H1 (cell line): ENCODE measurements around the gene ANGPTL4. TPM values are rescaled to one million over a fixed set of nuclear protein-coding genes. Genes with fewer than 3 reads are reported as not detected.
"Not testable (repeated sequence)": the region's sequence is repeated elsewhere in the genome, so short reads cannot be mapped to it uniquely, and the experiment has no call there.

Source experiments
- CTCF ChIA-PET: fragments of 300-600 bp; sonication (Branson Sonifier 250); formaldehyde crosslinking; loops from one replicate; lab custom pipeline; 2021; ENCODE audit not compliant: partially characterized antibody; lab: Charles Lee
- POLR2A ChIA-PET: fragments of 300-600 bp; sonication (Branson Sonifier 250); formaldehyde crosslinking; loops from one replicate; lab custom pipeline; 2021; ENCODE audit warnings: inconsistent platforms; ENCODE audit not compliant: partially characterized antibody; lab: Charles Lee
- DNase-seq, 2 experiments: peaks; one replicate each; pipeline versions ENCODE4 v3.0.0 to v3.0.0-alpha.2; 2010 to 2022; ENCODE audit warnings: low spot score in 2 of 2, low read depth in 1 of 2, mixed read lengths in 1 of 2
- FAIRE-seq: peaks from 2 replicates; lab custom pipeline; 2011; peaks lifted over from hg19 to GRCh38; lab: Jason Lieb, UNC
- H2AFZ ChIP-seq: 2 replicates; pipeline ENCODE4 v1.8.1; 2012; ENCODE audit warnings: low read length, inconsistent platforms
- H2AK5ac ChIP-seq: 2 replicates; pipeline ENCODE4 v1.6.1; 2013; ENCODE audit warnings: low read depth, low read length
- H2BK120ac ChIP-seq: replicated peaks from 2 replicates; pipeline ENCODE3; 2013; ENCODE audit warnings: low read depth, low read length, inconsistent platforms
- H2BK12ac ChIP-seq: 2 replicates; pipeline ENCODE4 v1.6.1; 2013; ENCODE audit warnings: low read depth, low read length
- H2BK15ac ChIP-seq: 2 replicates; pipeline ENCODE4 v1.6.1; 2013; ENCODE audit warnings: low read length
- H2BK20ac ChIP-seq: 2 replicates; pipeline ENCODE4 v1.6.1; 2013; ENCODE audit warnings: low read length
- H2BK5ac ChIP-seq: 2 replicates; pipeline ENCODE4 v1.6.1; 2013; ENCODE audit warnings: low read depth, low read length
- H3K14ac ChIP-seq: 2 replicates; pipeline ENCODE4 v1.6.1; 2013; ENCODE audit warnings: inconsistent platforms; ENCODE audit not compliant: insufficient read length
- H3K18ac ChIP-seq: 2 replicates; pipeline ENCODE4 v1.6.1; 2013; ENCODE audit warnings: low read length; ENCODE audit errors: extremely low read depth
- H3K23ac ChIP-seq: 2 replicates; pipeline ENCODE4 v1.6.1; 2013; ENCODE audit warnings: inconsistent platforms; ENCODE audit not compliant: insufficient read length
- H3K23me2 ChIP-seq: 2 replicates; pipeline ENCODE4 v1.6.1; 2013; ENCODE audit warnings: low read depth, low read length
- H3K27ac ChIP-seq: 2 replicates; pipeline ENCODE4 v1.6.1; 2011; ENCODE audit warnings: low read depth, low read length, inconsistent platforms
- H3K27me3 ChIP-seq, 4 experiments: replicated peaks in 1 of 4; 1 replicate in 1 of 4; 2 replicates in 3 of 4; pipeline versions ENCODE4 v1.6.1 to v1.8.1; 2011 to 2013; ENCODE audit warnings: low read length in 3 of 4, mild to moderate bottlenecking in 3 of 4, inconsistent platforms in 2 of 4, mixed read lengths in 2 of 4, moderate library complexity in 1 of 4; ENCODE audit not compliant: control insufficient read depth in 3 of 4, insufficient read depth in 3 of 4; ENCODE audit errors: extremely low read depth in 1 of 4
- H3K36me3 ChIP-seq, 4 experiments: 2 replicates each; pipeline versions ENCODE4 v1.6.1 to v1.8.1; 2011 to 2013; ENCODE audit warnings: mild to moderate bottlenecking in 4 of 4, low read length in 3 of 4, moderate library complexity in 2 of 4, control low read depth in 1 of 4, inconsistent platforms in 1 of 4; ENCODE audit not compliant: insufficient read depth in 4 of 4, control insufficient read depth in 2 of 4
- H3K4ac ChIP-seq: replicated peaks from 2 replicates; pipeline ENCODE3; 2013; ENCODE audit warnings: low read length, low read depth, mixed read lengths, inconsistent platforms; ENCODE audit not compliant: insufficient read length
- H3K4me1 ChIP-seq, 4 experiments: replicated peaks in 1 of 4; 1 replicate in 1 of 4; 2 replicates in 3 of 4; pipeline versions ENCODE4 v1.6.1 to v1.8.1; 2011 to 2013; ENCODE audit warnings: low read length in 3 of 4, inconsistent platforms in 2 of 4, mixed read lengths in 1 of 4; ENCODE audit not compliant: insufficient read depth in 4 of 4, control insufficient read depth in 3 of 4
- H3K4me2 ChIP-seq, 2 experiments: 2 replicates each; pipeline versions ENCODE4 v1.6.1 to v1.8.1; 2011 to 2013; ENCODE audit warnings: low read depth in 2 of 2, low read length in 2 of 2, control low read depth in 1 of 2, inconsistent platforms in 1 of 2, mild to moderate bottlenecking in 1 of 2; ENCODE audit not compliant: insufficient read depth in 1 of 2
- H3K4me3 ChIP-seq, 4 experiments: fragments of 200-600, 300-600 bp in 1 of 4; sonication (generic), shearing (Covaris generic), sonication (Bioruptor Twin) in 1 of 4; 2 replicates each; pipeline versions ENCODE4 v1.5.1 to v1.8.1; 2011 to 2016; ENCODE audit warnings: low read length in 4 of 4, low read depth in 3 of 4, control low read depth in 2 of 4, inconsistent platforms in 2 of 4, mild to moderate bottlenecking in 2 of 4, mixed read lengths in 1 of 4, moderate library complexity in 1 of 4; ENCODE audit not compliant: insufficient read depth in 2 of 4; ENCODE audit errors: extremely low read depth in 1 of 4
- H3K56ac ChIP-seq: replicated peaks from 2 replicates; pipeline ENCODE3; 2013; ENCODE audit warnings: low read depth, mild to moderate bottlenecking, mixed read lengths, low read length, inconsistent platforms; ENCODE audit not compliant: insufficient read length
- H3K79me1 ChIP-seq: 2 replicates; pipeline ENCODE4 v1.6.1; 2013; ENCODE audit warnings: low read depth, low read length, control low read depth
- H3K79me2 ChIP-seq, 2 experiments: 2 replicates each; pipeline versions ENCODE4 v1.6.1 to v1.8.1; 2012 to 2013; ENCODE audit warnings: low read length in 2 of 2, mild to moderate bottlenecking in 2 of 2, inconsistent platforms in 1 of 2; ENCODE audit not compliant: insufficient read depth in 2 of 2, control insufficient read depth in 1 of 2
- H3K9ac ChIP-seq, 4 experiments: replicated peaks in 1 of 4; 1 replicate in 1 of 4; 2 replicates in 3 of 4; pipeline versions ENCODE4 v1.6.1 to v1.8.1; 2011 to 2013; ENCODE audit warnings: low read depth in 3 of 4, low read length in 3 of 4, control low read depth in 2 of 4, mild to moderate bottlenecking in 2 of 4, moderate library complexity in 2 of 4, inconsistent platforms in 1 of 4; ENCODE audit errors: extremely low read depth in 1 of 4
- H3K9me3 ChIP-seq, 2 experiments: 2 replicates each; pipeline versions ENCODE4 v1.6.1 to v1.8.1; 2012 to 2013; ENCODE audit warnings: mild to moderate bottlenecking in 2 of 2, moderate library complexity in 2 of 2, control low read depth in 1 of 2, inconsistent platforms in 1 of 2, low read depth in 1 of 2, low read length in 1 of 2, mixed read lengths in 1 of 2; ENCODE audit not compliant: insufficient read depth in 2 of 2
- H4K20me1 ChIP-seq, 2 experiments: replicated peaks in 1 of 2; 2 replicates each; pipeline versions ENCODE3 to v1.8.1; 2011 to 2013; ENCODE audit warnings: inconsistent platforms in 2 of 2, low read length in 2 of 2, mild to moderate bottlenecking in 1 of 2; ENCODE audit not compliant: insufficient read depth in 2 of 2, control insufficient read depth in 1 of 2
- H4K5ac ChIP-seq: 2 replicates; pipeline ENCODE4 v1.6.1; 2013; ENCODE audit warnings: low read length, low read depth, mixed read lengths, inconsistent platforms; ENCODE audit not compliant: insufficient read length
- H4K8ac ChIP-seq: 2 replicates; pipeline ENCODE4 v1.8.0; 2013; ENCODE audit warnings: mild to moderate bottlenecking, moderate library complexity, low read length, inconsistent platforms; ENCODE audit not compliant: insufficient read depth; ENCODE audit errors: extremely low read depth
- H4K91ac ChIP-seq: replicated peaks from 2 replicates; pipeline ENCODE3; 2013; ENCODE audit warnings: low read length, mixed read lengths, inconsistent platforms; ENCODE audit not compliant: insufficient read length
- WGBS, 2 experiments: shearing (Covaris generic) in 1 of 2; methylation state at CpG; one replicate each; pipeline versions ENCODE4 v1.1.6 to v1.1.7; 2013 to 2015; ENCODE audit warnings: low lambda C conversion rate in 2 of 2, mixed read lengths in 2 of 2, inconsistent platforms in 1 of 2, low coverage in 1 of 2, missing lambda C conversion rate in 1 of 2; ENCODE audit not compliant: insufficient replicate concordance in 2 of 2, insufficient coverage in 1 of 2, insufficient read length in 1 of 2; ENCODE audit errors: extremely low coverage in 1 of 2, missing lambda C conversion rate in 1 of 2; 5-methylcytosine and 5-hydroxymethylcytosine counted together
- polyA plus RNA-seq, 7 experiments: library from polyadenylated mRNA; depleted of rRNA in 3 of 7; stranded (reverse) in 5 of 7; unstranded in 2 of 7; fragments of >200 nt in 5 of 7; fragments of 200-250 nt in 2 of 7; gene quantifications; 1 replicate in 5 of 7; 2 replicates in 1 of 7; 4 replicates in 1 of 7; pipeline versions ENCODE4 v1.2.1 to v1.2.3, GENCODE V29; 2011 to 2013; ENCODE audit warnings: missing spikeins in 2 of 7, mixed read lengths in 2 of 7
- total RNA-seq: library from RNA; stranded (reverse); fragmentation: NEBNext Ultra II Directional; extraction: Animal tissue kit (Norgen Biotek cat#: 25700); gene quantifications from 2 replicates; pipeline ENCODE4 v1.2.1, GENCODE V29; 2021

The ANGPTL4 gene
- total and polyA plus RNA-seq, 2 of the 8 experiments (the other 6 are each of a cell fraction or from before 2014, with no cell fraction given): 2.3 to 6.5 TPM

DNA sequence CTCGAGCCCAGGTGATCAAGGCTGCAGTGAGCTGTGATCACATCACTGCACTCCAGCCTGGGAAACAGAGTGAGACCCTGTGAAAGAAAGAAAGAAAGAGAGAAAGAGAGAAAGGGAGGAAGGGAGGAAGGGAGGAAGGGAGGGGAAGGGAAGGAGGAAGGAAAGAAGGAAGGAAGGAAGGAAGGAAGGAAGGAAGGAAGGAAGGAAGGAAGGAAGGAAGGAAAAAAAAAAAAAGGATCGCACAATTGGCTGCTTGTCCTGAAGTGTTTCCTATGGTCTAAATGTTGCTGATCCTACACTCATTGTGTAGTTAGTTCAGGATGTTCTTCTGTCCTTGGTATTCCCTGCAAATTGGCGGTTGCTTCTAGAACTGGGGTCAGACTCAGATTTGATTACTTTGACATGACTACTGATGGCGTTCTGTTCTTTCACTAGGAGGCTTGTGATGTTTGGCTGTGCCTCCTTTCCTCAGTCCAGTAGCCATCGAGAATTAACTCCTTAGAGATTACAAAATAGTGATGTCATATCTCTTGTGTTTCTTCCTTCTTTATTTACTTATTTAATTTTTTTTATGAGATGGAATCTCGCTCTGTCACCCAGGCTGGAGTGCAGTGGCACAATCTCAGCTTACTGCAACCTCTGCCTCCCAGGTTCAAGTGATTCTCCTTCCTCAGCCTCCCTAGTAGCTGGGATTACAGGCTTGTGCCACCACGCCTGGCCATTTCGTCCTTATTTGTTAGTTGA, 14.2 kb upstream of the ANGPTL4 start:
- CTCF ChIA-PET: interaction anchor here (0.6 to 1.0 kb wide), 4 partner anchors 9 to 144 kb away, joined by 3 to 4 read pairs (median 3); no protein-coding TSS in a partner anchor

More for the DNA sequence above, 14.2 kb upstream of the ANGPTL4 start:
- WGBS, 2 experiments: 81% methylated on average over 7 of the region's 8 CpGs; no CpG with 5 or more reads in 1 of the 2 experiments
- not testable (repeated sequence) for H4K20me1 ChIP-seq, H3K14ac ChIP-seq, H4K8ac ChIP-seq, H3K79me1 ChIP-seq, H3K4me1 ChIP-seq, DNase-seq, H3K79me2 ChIP-seq, H4K91ac ChIP-seq, H3K9ac ChIP-seq, H2BK5ac ChIP-seq, H3K4me3 ChIP-seq, H4K5ac ChIP-seq, H3K4ac ChIP-seq, H3K27ac ChIP-seq, H3K56ac ChIP-seq, H3K23me2 ChIP-seq, H3K36me3 ChIP-seq, H2BK120ac ChIP-seq, H3K18ac ChIP-seq, FAIRE-seq, H2AFZ ChIP-seq, H2BK20ac ChIP-seq, H3K9me3 ChIP-seq, H3K4me2 ChIP-seq, H2AK5ac ChIP-seq, H2BK15ac ChIP-seq, H2BK12ac ChIP-seq, H3K23ac ChIP-seq, H3K27me3 ChIP-seq
- POLR2A ChIA-PET: interaction anchor here (0.6 to 1.8 kb wide), 4 partner anchors 14 to 235 kb away, joined by 3 to 5 read pairs (median 4); no protein-coding TSS in a partner anchor
